Activated T-cell treated with anti-CD3 and anti-CD28 coated beads, Interleukin-2, amount 50 U/mL, for 24 hours (primary cell): Measurements from ENCODE around the gene F5.
"Not testable (repeated sequence)": the region's sequence is repeated elsewhere in the genome, so short reads cannot be mapped to it uniquely, and the experiment has no call there.

ENCODE experiments used
- DNase-seq: peaks from one replicate; pipeline ENCODE4 v3.0.0-alpha.2; 2020
- H3K27ac Mint-ChIP-seq: 2 replicates; pipeline ENCODE4 v1.8.0; 2020; ENCODE audit warnings: mild to moderate bottlenecking, mixed read lengths
- H3K27me3 Mint-ChIP-seq: 2 replicates; pipeline ENCODE4 v1.8.0; 2020; ENCODE audit warnings: mixed read lengths
- H3K36me3 Mint-ChIP-seq: 2 replicates; pipeline ENCODE4 v1.8.0; 2020; ENCODE audit warnings: low read depth, mixed read lengths
- H3K4me1 Mint-ChIP-seq: 2 replicates; pipeline ENCODE4 v1.8.0; 2020; ENCODE audit warnings: low read depth, mixed read lengths
- H3K4me3 Mint-ChIP-seq: 2 replicates; pipeline ENCODE4 v1.8.0; 2020; ENCODE audit warnings: mild to moderate bottlenecking, moderate library complexity, mixed read lengths
- H3K9me3 Mint-ChIP-seq: 2 replicates; pipeline ENCODE4 v1.8.0; 2020; ENCODE audit warnings: mixed read lengths

Gene F5

DNA sequence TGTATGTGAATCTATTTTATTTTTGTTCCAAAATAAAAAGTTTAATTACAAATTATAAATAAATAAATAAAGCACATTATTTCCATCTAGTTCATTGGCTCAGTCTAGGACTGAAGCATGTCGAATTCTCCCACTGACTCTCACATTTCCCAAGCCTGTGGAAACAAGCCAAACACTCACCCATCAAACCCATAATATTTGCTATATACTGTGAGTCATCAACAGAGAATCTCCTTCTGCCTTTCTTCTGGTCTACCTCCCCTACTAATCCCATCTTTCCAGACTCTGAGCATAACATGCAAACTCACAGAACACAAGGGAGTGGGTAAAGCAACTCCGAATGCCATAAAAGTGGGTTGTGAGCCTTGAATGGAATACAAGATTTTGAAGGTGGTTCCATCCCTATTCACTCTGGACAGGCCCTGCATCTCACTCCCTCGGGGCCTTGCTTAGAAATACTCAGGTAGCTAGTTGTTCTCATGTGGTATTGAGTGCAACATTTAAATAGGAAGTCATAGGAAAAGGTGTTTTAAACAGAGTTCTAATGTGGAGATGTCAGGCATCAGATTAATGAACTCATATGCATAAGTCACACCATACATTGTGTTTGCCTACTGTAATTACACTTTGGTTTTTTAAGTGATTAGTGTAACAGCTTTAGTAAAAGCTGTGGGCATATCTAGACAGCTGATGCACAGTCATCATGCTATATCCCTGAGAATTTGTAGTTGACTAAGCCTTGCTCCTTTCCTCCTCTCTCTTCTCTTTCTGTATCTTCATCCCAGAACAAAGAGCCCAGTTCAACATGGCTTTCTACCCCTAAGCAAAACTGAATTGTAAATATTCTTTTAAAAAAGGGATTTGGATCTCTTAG is 47.0 kb downstream of the F5 start:
- H3K9me3 Mint-ChIP-seq: no peaks in the 10 kb centered on the region
- no peak for DNase-seq
- no peaks in the 10 kb centered on the region for H3K27me3 Mint-ChIP-seq
- no peak overlapping the region for H3K27ac Mint-ChIP-seq
- H3K4me1 Mint-ChIP-seq: no peaks in the 10 kb centered on the region
- H3K36me3 Mint-ChIP-seq: peaks cover 42% of the 10 kb centered on the region
- H3K4me3 Mint-ChIP-seq: no peak overlapping the region

DNA sequence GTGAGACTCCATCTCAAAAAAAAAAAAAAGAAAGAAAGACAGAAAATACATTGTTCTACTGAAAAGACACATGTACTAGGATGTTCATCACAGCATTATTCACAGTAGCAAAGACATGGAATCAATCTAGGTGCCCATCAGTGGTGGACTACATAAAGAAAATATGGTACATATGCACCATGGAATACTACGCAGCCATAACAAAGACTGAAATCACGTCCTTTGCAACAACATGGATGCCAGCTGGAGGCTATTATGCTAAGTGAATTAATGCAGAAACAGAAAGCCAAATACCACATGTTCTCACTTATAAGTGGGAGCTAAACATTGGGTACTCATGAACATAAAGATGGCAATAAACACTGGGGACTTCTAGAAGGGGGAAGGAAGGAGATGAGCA is 51.6 kb downstream of the F5 start:
- DNase-seq: no peak
- Mint-ChIP-seq H3K9me3 (no peaks in the 10 kb centered on the region), H3K36me3 (peaks cover 87% of the 10 kb centered on the region), H3K27ac (no peak overlapping the region), H3K4me1 (peaks cover 1% of the 10 kb centered on the region), H3K4me3 (no peak overlapping the region), H3K27me3 (no peaks in the 10 kb centered on the region)

DNA sequence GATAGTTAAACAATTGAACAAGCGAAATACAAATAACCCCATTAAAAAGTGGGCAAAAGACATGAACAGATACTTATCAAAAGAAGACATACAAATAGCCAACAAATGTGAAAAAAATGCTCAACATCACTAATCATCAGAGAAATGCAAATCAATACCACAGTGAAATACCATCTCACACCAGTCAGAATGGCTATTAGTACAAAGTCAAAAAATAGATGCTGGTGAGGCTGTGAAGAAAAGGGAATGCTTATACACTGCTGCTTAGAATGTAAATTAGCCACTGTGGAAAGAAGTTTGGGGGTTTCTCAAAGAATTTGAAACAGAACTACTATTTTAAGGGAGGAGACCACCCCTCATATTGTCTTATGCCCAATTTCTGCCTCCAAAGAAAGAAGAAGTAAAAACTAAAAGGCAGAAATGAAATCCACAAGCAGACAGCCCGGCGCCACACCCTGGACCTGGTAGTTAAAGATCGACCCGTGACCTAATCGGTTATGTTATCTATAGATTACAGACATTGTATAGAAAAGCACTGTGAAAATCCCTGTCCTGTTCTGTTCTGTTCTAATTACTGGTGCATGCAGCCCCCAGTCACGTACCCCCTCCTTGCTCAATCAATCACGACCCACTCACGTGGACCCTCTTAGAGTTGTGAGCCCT is 52.6 kb downstream of the F5 start:
- H3K9me3 Mint-ChIP-seq, H3K4me3 Mint-ChIP-seq, DNase-seq, H3K27me3 Mint-ChIP-seq, H3K27ac Mint-ChIP-seq: not testable (repeated sequence)
- Mint-ChIP-seq H3K36me3 (peaks cover 96% of the 10 kb centered on the region), H3K4me1 (peaks cover 10% of the 10 kb centered on the region)

DNA sequence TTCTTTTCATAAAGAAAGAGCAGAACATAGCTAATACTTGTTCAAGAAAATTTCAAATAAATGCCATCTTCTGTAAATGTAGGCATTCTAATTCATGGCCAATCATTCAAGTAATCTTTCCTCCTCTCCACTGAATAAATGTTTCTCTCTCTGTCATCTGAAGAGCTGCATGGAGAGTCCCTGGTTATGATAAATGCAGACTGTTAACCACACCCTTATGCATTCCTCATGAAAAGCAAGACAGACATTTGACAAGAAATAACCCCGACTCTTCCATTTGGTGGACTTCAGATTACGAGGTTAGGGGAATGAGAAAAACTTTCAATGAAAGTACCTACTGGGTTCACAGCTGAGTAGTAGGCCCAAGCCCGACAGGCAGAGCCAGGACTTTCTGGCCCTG is 55.8 kb downstream of the F5 start:
- Mint-ChIP-seq H3K27me3 (no peaks in the 10 kb centered on the region), H3K4me1 (peaks cover 12% of the 10 kb centered on the region), H3K36me3 (peaks cover 98% of the 10 kb centered on the region), H3K27ac (no peak overlapping the region), H3K4me3 (no peak overlapping the region), H3K9me3 (no peaks in the 10 kb centered on the region)
- DNase-seq: no peak

DNA sequence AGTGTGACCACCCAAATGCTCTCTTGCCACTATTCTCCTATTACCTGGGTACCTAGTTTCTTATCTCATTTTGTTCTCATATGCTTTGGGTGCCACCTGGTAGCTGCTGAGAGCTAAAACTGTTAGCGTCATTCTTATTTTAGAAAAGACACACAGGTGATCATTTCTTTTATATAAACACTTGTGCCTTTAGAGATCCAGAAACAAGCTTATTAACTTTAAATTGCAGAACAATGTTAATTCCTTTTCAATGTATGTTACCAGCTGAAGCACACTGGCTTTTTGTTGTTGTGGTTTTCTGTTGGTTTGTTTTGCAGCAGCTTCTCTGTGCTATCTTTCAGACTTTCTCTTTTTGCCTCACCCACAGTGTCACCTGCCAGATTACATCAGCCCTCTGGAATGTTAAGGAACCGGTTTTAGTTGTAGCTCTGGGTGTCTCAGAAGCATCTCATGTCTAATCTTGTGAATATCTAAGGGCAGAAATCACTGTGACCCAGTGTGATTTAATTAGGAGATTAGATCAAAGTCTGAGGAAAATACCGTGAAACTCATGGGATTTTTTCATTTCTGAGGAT is 57.1 kb downstream of the F5 start:
- Mint-ChIP-seq H3K4me3 (no peak overlapping the region), H3K4me1 (peaks cover 12% of the 10 kb centered on the region), H3K9me3 (no peaks in the 10 kb centered on the region), H3K27ac (no peak overlapping the region), H3K36me3 (peaks cover 97% of the 10 kb centered on the region), H3K27me3 (no peaks in the 10 kb centered on the region)
- no peak for DNase-seq

DNA sequence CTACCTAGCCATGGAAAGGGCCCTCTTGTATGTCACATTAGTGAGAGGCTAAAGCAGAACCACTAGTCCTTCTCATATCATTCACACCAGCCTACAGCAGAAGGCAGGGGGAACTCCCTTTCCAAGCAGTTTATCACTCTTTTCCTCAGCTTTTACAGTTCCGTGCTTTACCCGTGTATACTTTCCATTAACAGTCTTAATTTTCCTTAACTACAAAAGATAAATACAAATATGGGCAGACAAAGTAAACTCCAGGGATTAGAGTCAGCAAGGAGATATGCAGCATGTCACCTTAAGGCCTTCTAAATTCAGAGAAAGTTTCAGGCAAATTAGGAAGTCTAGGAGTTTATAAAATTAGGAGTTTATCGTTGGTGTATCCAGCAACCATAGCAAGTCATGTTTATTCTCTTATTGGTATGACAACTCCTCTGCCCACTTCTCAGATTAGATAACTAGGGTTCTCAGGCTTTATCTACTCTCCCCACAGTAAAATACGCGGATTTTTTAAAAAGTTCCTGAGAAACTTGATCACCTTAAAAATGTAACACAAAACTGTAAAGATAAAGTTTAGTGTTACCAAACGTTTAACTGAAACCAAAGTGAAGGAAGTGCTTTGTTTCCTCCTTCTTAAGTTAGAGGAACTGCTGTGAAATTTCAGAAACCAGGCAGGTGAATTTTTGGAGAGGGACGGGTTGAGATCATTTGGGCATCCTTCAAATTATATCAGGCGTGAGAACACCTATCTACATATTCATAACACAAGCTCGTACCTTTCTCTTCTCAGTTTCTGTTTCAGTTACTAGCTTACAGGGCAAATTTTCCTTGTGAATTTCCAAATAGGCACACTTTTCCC is 57.8 kb downstream of the F5 start:
- H3K4me1 Mint-ChIP-seq: peaks cover 12% of the 10 kb centered on the region
- no peaks in the 10 kb centered on the region for H3K27me3 Mint-ChIP-seq
- H3K9me3 Mint-ChIP-seq: no peaks in the 10 kb centered on the region
- no peak overlapping the region for H3K27ac Mint-ChIP-seq
- DNase-seq: no peak
- peaks cover 97% of the 10 kb centered on the region for H3K36me3 Mint-ChIP-seq
- H3K4me3 Mint-ChIP-seq: no peak overlapping the region

DNA sequence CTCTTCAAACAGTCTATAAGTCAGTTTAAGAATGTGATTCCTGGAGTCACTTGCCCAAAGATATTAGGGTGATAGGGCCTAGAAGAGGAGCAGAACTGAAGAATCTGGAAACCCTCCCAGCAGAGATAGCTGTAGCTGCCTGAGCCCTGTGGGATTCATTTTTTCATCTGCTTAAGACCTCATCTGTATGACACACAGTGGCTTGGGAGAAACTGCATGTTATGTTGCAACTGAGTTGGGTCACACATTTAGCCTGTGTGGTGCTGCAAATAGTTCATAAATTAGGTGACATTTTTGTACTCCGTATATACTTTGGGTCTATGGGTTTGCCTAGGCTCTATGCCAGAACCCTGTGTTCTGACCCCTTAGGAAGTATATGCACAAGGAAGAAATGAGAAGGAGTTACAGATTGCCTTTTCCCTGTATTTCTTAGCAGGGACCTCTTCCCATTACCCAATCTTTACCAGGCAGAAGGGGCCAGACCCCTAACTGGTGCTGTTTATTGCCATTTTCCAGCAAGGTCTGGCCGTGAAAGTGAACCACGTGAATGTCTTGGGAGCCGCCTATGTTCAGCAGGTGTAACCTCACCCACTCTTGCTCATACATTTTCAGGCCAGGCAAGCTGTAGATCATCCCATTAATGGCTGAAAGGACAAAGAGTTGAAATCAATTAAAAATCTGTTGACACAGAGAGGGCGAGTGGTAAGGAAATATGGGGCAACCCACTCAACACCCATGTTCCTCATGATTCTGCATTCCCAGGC is 58.6 kb downstream of the F5 start:
- H3K27ac Mint-ChIP-seq: no peak overlapping the region
- DNase-seq: no peak
- H3K36me3 Mint-ChIP-seq: peaks cover 97% of the 10 kb centered on the region

DNA sequence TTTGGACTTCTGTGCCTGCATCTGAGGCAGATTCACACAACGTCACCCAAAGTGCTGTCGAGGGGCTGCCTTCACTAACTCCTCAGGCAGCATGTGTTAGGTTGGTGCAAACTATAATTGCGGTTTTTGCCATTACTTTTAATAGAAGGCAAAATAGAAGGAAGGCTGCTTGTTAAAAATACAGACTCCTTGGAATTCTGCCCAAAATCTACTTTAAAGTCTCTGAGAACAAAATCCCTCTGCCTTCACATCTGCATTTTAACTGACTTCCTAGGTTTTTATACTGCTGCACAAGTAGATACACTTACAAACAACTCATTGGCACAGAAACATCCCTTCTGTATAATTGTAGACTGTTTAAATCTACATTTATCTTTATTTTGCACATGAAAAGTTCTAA is 59.3 kb downstream of the F5 start:
- H3K4me3 Mint-ChIP-seq: no peak overlapping the region
- H3K36me3 Mint-ChIP-seq: peaks cover 96% of the 10 kb centered on the region
- no peak for DNase-seq
- H3K27me3 Mint-ChIP-seq: no peaks in the 10 kb centered on the region
- H3K9me3 Mint-ChIP-seq: no peaks in the 10 kb centered on the region
- H3K27ac Mint-ChIP-seq: no peak overlapping the region
- H3K4me1 Mint-ChIP-seq: peaks cover 12% of the 10 kb centered on the region

More for the DNA sequence above, 58.6 kb downstream of the F5 start:
- Mint-ChIP-seq H3K9me3 (no peaks in the 10 kb centered on the region), H3K4me1 (peaks cover 12% of the 10 kb centered on the region), H3K27me3 (no peaks in the 10 kb centered on the region), H3K4me3 (no peak overlapping the region)

DNA sequence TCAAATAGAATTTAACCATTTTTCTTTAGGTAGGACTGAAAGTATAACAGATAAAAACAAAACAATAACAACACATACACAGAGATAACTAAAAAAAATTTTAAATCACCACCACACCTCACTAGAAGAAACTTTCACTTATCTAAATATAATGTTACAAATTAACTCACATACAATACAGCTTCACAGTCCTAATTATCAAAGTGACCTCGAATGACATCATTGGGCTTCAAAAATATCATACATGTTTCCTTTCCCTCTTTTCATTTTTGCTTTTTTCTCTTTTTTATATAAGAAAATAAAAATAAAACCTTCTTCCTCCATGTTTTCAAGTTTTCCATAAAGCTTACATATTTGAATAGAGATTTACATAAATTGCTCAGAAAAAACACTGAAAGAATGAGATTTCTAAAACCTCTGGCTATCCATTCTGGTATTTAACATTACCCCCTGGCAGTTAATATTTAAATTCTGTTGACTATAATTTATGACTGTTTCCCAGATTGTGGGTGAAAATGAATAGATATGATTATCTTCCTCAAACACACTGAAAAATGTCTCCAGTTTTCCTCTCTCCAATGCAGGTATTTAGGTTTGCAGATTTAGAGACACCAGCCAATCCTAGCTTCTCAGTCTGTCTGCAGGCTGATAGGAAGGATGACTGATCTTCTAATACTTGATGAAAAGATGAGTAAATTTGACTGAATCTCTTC is 60.0 kb downstream of the F5 start:
- Mint-ChIP-seq H3K27me3 (no peaks in the 10 kb centered on the region), H3K4me1 (peaks cover 12% of the 10 kb centered on the region), H3K36me3 (peaks cover 96% of the 10 kb centered on the region), H3K27ac (no peak overlapping the region), H3K9me3 (no peaks in the 10 kb centered on the region), H3K4me3 (no peak overlapping the region)
- no peak for DNase-seq

DNA sequence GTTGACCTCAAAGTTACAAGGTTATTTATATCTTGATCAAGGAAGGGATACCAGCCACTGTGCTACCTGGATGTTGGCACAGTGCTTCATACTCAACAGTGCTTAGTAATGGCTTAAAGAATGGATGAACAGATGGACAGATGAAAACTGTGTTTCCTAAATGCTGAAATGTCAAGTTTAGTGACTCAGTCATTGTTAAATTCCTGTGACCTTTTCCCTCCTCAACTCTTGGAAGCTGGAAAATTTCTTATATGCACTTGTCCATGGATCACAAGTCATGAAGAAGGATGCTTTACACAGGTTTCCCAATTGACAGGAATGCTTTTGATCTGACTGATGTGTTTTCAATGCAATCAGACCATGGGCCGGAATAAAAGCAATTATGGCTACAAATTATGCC is 60.9 kb downstream of the F5 start:
- H3K4me1 Mint-ChIP-seq: peaks cover 12% of the 10 kb centered on the region
- H3K27ac Mint-ChIP-seq: no peak overlapping the region
- peaks cover 94% of the 10 kb centered on the region for H3K36me3 Mint-ChIP-seq
- DNase-seq: no peak
- no peak overlapping the region for H3K4me3 Mint-ChIP-seq
- H3K27me3 Mint-ChIP-seq: no peaks in the 10 kb centered on the region
- no peaks in the 10 kb centered on the region for H3K9me3 Mint-ChIP-seq

DNA sequence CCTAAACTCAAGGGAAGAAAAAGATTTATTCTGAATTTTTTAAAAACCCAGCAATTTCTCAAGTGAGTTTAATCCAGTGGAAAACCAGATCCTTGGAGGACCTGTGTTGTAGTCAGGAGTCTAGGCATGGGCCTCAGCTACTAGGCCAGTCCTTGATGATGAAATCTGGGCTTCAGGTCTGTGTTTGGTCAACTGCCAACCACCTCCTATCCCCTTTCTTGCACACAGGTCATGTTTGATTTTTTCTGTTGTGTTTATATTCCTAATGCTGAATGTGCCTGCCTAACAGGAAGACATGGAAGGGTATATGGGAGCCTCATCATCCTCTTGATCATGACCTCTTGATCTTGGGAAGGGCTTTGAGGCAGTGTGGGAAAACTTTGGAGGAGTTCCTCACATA is 62.4 kb downstream of the F5 start:
- H3K4me3 Mint-ChIP-seq: no peak overlapping the region
- peaks cover 5% of the 10 kb centered on the region for H3K4me1 Mint-ChIP-seq
- DNase-seq: no peak
- no peaks in the 10 kb centered on the region for H3K27me3 Mint-ChIP-seq
- H3K27ac Mint-ChIP-seq: no peak overlapping the region
- H3K36me3 Mint-ChIP-seq: peaks cover 95% of the 10 kb centered on the region
- H3K9me3 Mint-ChIP-seq: no peaks in the 10 kb centered on the region

DNA sequence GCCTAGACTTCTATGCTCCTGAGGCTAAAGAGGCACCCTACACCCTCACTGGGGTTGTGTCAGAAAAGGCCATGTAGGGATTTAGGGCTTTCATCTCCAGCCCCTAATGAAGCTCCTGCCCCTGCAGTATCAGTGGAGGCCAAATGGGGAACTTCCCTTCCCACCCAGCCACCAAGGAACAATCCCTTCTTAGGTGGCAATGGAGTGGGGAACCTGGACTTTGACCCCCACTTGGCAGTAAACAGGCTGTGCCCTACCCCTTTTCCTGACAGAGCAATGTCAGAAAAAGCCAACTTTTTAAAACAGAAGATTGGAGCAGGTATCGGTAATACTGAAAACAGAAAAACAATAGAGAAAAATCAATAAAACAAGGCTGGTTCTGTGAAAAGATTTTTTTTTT is 65.1 kb downstream of the F5 start:
- Mint-ChIP-seq H3K4me3 (no peak overlapping the region), H3K27me3 (no peaks in the 10 kb centered on the region), H3K9me3 (no peaks in the 10 kb centered on the region), H3K36me3 (peaks cover 96% of the 10 kb centered on the region), H3K4me1 (no peaks in the 10 kb centered on the region), H3K27ac (no peak overlapping the region)
- DNase-seq: no peak

DNA sequence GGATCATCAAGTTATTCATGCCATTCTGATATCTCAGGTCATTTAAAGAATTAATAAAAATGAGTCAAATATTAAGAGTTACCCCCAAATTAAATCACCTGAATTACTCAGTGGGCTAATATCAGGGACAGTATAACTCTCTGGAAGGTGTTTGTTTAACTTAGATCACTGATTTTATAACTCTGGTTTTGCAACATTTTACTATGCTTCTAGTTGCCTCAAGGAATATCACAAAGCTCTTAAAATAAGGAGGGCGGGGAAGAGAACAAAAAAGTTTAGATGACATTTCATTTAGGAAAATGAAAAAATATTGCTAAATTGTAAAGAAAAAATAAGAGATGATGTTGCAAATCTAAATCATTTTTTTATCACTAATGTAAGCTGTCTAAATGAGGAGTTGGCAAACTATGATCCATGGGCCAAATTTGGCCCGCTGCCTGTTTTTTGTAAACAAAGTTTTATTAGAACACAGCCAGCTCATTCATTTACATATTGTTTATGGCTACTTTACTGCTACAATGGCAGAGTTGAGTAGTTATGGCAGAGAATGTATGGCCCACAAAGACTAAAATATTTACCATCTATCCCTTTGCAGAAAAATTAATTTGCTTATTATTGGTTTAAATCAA is 68.6 kb downstream of the F5 start:
- H3K36me3 Mint-ChIP-seq: peaks cover 96% of the 10 kb centered on the region
- H3K4me1 Mint-ChIP-seq: peaks cover 5% of the 10 kb centered on the region
- H3K9me3 Mint-ChIP-seq: no peaks in the 10 kb centered on the region
- H3K27ac Mint-ChIP-seq: no peak overlapping the region
- no peak for DNase-seq
- H3K4me3 Mint-ChIP-seq: no peak overlapping the region
- no peaks in the 10 kb centered on the region for H3K27me3 Mint-ChIP-seq
